ENCODE measurements around the gene ELF1.

DNA sequence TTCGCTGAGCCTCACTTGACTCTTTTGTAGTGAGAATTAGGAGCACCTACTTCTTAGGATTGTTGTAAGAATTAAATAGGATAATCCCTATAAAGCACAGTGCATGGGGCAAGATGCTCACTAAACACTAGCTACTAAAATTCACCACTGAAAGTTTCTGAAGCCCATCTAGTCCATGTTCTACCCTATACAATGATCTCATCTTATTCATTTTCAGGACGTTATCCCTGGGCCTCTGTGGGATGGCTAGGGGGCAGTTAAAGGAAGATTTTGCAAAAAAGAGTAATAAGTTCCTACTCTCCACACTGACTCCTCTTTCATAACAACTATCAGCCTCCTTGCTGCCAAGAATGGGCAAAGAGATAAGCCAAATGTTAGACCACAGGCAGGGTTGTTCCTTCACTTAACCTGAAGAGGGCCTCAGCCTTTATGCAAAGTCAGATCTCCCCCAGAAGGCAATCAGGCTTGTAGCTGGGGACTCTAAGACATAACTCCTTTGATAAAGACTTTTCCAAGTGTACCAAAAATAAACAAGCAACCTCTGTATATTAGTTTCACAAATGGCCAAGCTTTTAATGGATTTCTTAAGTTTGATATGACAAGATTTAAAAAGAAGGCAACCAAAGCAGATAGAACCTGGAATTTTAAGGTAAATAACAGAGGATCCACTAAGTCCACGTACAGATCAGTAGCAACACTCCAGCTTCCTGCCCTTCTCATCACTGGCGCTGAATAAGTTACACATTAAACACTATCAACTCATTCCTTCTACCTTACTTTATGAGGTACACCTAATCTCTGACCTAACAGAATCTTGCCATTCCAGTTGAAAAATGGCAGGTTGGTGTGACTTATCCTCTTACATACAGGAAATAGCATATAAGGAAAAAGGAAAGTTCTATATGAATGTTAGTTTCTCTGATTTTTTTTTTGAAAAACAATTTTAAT lies 44.4 kb downstream of the ELF1 start:
- TF ChIP-seq, protein P1, sequence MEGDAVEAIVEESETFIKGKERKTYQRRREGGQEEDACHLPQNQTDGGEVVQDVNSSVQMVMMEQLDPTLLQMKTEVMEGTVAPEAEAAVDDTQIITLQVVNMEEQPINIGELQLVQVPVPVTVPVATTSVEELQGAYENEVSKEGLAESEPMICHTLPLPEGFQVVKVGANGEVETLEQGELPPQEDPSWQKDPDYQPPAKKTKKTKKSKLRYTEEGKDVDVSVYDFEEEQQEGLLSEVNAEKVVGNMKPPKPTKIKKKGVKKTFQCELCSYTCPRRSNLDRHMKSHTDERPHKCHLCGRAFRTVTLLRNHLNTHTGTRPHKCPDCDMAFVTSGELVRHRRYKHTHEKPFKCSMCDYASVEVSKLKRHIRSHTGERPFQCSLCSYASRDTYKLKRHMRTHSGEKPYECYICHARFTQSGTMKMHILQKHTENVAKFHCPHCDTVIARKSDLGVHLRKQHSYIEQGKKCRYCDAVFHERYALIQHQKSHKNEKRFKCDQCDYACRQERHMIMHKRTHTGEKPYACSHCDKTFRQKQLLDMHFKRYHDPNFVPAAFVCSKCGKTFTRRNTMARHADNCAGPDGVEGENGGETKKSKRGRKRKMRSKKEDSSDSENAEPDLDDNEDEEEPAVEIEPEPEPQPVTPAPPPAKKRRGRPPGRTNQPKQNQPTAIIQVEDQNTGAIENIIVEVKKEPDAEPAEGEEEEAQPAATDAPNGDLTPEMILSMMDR (IDR thresholded peaks at IDR 0.05), result peak; percentile 62
- TF ChIP-seq POLR2AphosphoS5 (IDR thresholded peaks at IDR 0.05; ENCODE audit: low read depth, low read length), result no peak
- TF ChIP-seq, protein P2, sequence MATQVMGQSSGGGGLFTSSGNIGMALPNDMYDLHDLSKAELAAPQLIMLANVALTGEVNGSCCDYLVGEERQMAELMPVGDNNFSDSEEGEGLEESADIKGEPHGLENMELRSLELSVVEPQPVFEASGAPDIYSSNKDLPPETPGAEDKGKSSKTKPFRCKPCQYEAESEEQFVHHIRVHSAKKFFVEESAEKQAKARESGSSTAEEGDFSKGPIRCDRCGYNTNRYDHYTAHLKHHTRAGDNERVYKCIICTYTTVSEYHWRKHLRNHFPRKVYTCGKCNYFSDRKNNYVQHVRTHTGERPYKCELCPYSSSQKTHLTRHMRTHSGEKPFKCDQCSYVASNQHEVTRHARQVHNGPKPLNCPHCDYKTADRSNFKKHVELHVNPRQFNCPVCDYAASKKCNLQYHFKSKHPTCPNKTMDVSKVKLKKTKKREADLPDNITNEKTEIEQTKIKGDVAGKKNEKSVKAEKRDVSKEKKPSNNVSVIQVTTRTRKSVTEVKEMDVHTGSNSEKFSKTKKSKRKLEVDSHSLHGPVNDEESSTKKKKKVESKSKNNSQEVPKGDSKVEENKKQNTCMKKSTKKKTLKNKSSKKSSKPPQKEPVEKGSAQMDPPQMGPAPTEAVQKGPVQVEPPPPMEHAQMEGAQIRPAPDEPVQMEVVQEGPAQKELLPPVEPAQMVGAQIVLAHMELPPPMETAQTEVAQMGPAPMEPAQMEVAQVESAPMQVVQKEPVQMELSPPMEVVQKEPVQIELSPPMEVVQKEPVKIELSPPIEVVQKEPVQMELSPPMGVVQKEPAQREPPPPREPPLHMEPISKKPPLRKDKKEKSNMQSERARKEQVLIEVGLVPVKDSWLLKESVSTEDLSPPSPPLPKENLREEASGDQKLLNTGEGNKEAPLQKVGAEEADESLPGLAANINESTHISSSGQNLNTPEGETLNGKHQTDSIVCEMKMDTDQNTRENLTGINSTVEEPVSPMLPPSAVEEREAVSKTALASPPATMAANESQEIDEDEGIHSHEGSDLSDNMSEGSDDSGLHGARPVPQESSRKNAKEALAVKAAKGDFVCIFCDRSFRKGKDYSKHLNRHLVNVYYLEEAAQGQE (IDR thresholded peaks at IDR 0.05; ENCODE audit: insufficient read depth in 1 of 2, low read depth in 2 of 2, low read length in 1 of 2), result no peak

Measured in Panc1 (cell line).